Measurements from ENCODE around the gene CADM1.

GRCh38 chr11:115389790-115390189 is 114.4 kb downstream of the CADM1 start:
- no peak for TF ChIP-seq CTCF (IDR thresholded peaks at IDR 0.05; ENCODE audit: poor library complexity)
- TF ChIP-seq EZH2 (IDR thresholded peaks at IDR 0.05; ENCODE audit: borderline replicate concordance), result no peak
- no peak for TF ChIP-seq EZH2phosphoT487 (IDR thresholded peaks at IDR 0.05; ENCODE audit: low read depth, severe bottlenecking, unreplicated experiment)
